HEK293T (cell line): ENCODE data around the gene MRPL55.

Source experiments
- CTCF ChIA-PET: fragments of 350-600 bp; formaldehyde crosslinking; extraction: SDS; loops from one replicate; lab custom pipeline; 2021; ENCODE audit warnings: antibody characterized with exemption, inconsistent platforms; lab: Yijun Ruan, JAX
- POLR2A ChIA-PET: fragments of 350-600 bp; formaldehyde crosslinking; extraction: SDS; loops from one replicate; lab custom pipeline; 2020; ENCODE audit warnings: antibody characterized with exemption, inconsistent platforms; lab: Yijun Ruan, JAX
- DNase-seq: peaks from one replicate; pipeline ENCODE4 v3.0.0; 2012; ENCODE audit warnings: mixed read lengths; ENCODE audit errors: extremely low spot score
- ARNT ChIP-seq: fragments of 450-650 bp; IDR thresholded peaks from 2 replicates; pipeline ENCODE4 v1.6.1; 2017; ENCODE audit warnings: mild to moderate bottlenecking
- BHLHE40 ChIP-seq: fragments of 450-650 bp; IDR thresholded peaks from 2 replicates; pipeline ENCODE4 v1.6.1; 2016; ENCODE audit warnings: mild to moderate bottlenecking, moderate library complexity, borderline replicate concordance
- CTBP1 ChIP-seq: fragments of 450-650 bp; IDR thresholded peaks from 2 replicates; pipeline ENCODE4 v1.6.1; 2016; ENCODE audit warnings: borderline replicate concordance
- ELF4 ChIP-seq: fragments of 450-650 bp; IDR thresholded peaks from 2 replicates; pipeline ENCODE4 v1.6.1; 2017; ENCODE audit warnings: antibody characterized with exemption
- FOXA1 ChIP-seq: fragments of 450-650 bp; IDR thresholded peaks from 2 replicates; pipeline ENCODE4 v1.6.1; 2016; ENCODE audit warnings: mild to moderate bottlenecking
- FOXK2 ChIP-seq: fragments of 450-650 bp; IDR thresholded peaks from 2 replicates; pipeline ENCODE4 v1.6.1; 2016; ENCODE audit warnings: mild to moderate bottlenecking
- FOXM1 ChIP-seq: fragments of 450-650 bp; IDR thresholded peaks from 2 replicates; pipeline ENCODE4 v1.6.1; 2017; ENCODE audit warnings: mild to moderate bottlenecking, borderline replicate concordance
- HDGF ChIP-seq: fragments of 450-650 bp; IDR thresholded peaks from 2 replicates; pipeline ENCODE4 v1.6.1; 2017; ENCODE audit warnings: antibody characterized with exemption, borderline replicate concordance
- L3MBTL2 ChIP-seq: fragments of 450-650 bp; conservative IDR thresholded peaks from 2 replicates; pipeline ENCODE4 v1.6.1; 2016; ENCODE audit warnings: mild to moderate bottlenecking
- LEF1 ChIP-seq: fragments of 450-650 bp; IDR thresholded peaks from 2 replicates; pipeline ENCODE4 v1.6.1; 2017; ENCODE audit warnings: mild to moderate bottlenecking, borderline replicate concordance
- NFRKB ChIP-seq: fragments of 450-650 bp; IDR thresholded peaks from 2 replicates; pipeline ENCODE4 v1.6.1; 2016; ENCODE audit warnings: mild to moderate bottlenecking, moderate library complexity
- PKNOX1 ChIP-seq: fragments of 450-650 bp; IDR thresholded peaks from 2 replicates; pipeline ENCODE4 v1.6.1; 2016
- SP1 ChIP-seq: fragments of 450-650 bp; IDR thresholded peaks from 2 replicates; pipeline ENCODE4 v1.6.1; 2017
- SUZ12 ChIP-seq: fragments of 450-650 bp; IDR thresholded peaks from 2 replicates; pipeline ENCODE4 v1.6.1; 2016; ENCODE audit warnings: mild to moderate bottlenecking
- TARDBP ChIP-seq: fragments of 450-650 bp; IDR thresholded peaks from 2 replicates; pipeline ENCODE4 v1.6.1; 2016
- ZNF384 ChIP-seq: fragments of 450-650 bp; IDR thresholded peaks from 2 replicates; pipeline ENCODE4 v1.6.1; 2016

Gene MRPL55

GRCh38 chr1:228074954-228075730 is 34.0 kb downstream of the MRPL55 start:
- DNase-seq = no peak
- ChIA-PET POLR2A (no interaction called here), CTCF (interaction anchor here (0.8 to 1.3 kb wide), 2 partner anchors 76 to 79 kb away, joined by 3 to 7 read pairs; no protein-coding TSS in a partner anchor)
- TF ChIP-seq SP1 (no peak), L3MBTL2 (no peak), TARDBP (no peak), BHLHE40 (no peak), ARNT (no peak), CTBP1 (no peak), SUZ12 (no peak), ZNF384 (no peak), FOXK2 (no peak), ELF4 (no peak), FOXM1 (no peak), LEF1 (no peak), HDGF (no peak), NFRKB (no peak)

DNA sequence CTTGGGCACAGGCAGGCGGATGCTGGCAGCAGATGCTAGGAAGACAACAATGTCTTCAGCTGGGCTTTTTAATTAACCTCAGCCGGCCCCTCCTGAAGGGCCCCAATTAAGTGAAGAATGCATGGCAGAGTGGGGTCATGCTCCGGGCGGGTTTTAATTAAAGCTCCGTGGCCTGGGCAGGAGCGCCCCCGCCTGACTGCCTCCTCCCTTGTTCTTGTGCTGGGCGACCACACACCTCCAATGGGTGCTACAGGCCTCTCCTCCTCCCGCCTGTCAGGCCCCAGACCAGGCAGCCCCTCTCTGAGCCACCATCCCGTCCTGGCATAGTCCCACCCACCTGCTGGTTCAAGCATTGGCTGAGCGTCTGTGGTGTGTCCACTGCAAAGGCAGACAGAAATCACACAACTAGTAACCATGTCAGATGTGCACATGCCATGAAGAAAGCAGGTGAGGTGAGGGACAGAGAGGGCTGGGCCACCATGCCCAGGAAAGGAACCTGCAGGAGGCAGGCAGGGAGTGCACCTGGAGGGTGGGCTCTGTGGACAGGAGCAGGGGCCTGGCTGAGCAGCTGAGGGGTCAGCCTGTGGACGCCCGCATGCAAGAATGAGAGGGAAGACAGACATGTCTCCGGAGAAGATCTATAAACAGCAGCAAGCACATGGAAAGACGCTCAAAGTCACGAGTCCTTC is 35.1 kb downstream of the MRPL55 start:
- TF ChIP-seq PKNOX1 = no peak
- no peak for TF ChIP-seq NFRKB
- TF ChIP-seq L3MBTL2 = no peak
- no peak for TF ChIP-seq TARDBP
- TF ChIP-seq BHLHE40 = no peak
- TF ChIP-seq SUZ12 = no peak
- TF ChIP-seq FOXM1 = no peak
- no peak for TF ChIP-seq ARNT
- TF ChIP-seq ELF4 = no peak
- no peak for TF ChIP-seq FOXK2
- no peak for TF ChIP-seq LEF1
- no peak; the same call in 1 of the 2 replicates for TF ChIP-seq HDGF
- TF ChIP-seq FOXA1 = no peak
- no peak for TF ChIP-seq SP1
- no peak for TF ChIP-seq ZNF384
- TF ChIP-seq CTBP1 = no peak
- ChIA-PET POLR2A (interaction anchor here (0.6 to 2.4 kb wide), 2 partner anchors 8 to 26 kb away, joined by 3 to 8 read pairs; partner anchors contain the start of gene ARF1), CTCF (interaction anchor here (0.5 to 1.3 kb wide), 4 partner anchors 48 to 78 kb away, joined by 3 to 7 read pairs (median 4); no protein-coding TSS in a partner anchor)
- peak; percentile 41 for DNase-seq

DNA sequence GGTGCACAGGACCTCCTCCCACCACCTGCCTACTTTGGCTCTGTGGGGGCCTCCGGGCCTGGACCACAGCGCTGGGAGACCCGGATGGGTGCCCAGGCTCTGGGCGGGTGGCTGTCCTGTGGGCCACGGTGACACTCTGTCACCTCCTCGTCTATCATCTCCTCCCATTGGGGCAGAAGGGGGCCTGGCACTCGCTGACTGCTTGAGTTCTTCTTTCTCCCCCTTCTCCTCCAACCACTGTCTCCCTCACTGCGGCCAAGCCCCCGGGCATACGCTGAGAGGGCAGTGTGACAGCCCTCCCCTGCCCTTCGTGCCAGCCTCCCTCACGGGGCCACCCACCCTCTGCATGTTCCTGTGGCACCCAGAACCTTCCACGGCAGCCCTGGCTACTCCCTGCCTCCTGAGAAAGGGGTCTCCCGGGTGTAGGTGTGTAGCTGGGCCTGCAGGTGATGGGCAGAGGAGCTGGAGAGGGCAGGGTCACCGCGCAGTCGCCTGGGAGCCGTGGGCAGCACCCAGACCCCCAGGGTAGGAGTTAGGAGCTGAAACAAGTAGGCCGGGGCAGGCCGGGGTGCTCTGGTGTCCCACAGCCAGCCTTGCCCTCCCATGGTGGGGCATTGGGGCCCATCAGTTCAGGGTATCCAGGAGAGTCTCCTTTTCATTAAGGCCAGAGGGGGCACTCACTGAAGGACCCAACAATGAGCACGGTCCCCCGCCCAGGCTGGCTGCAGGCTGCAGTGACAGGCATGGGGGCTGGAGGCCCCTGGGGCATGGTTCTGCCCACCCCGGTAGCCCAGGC is 35.8 kb downstream of the MRPL55 start:
- POLR2A ChIA-PET = interaction anchor here (0.6 to 2.4 kb wide), 2 partner anchors 9 to 27 kb away, joined by 3 to 8 read pairs; partner anchors contain the start of gene ARF1
- no peak for DNase-seq
- CTCF ChIA-PET = interaction anchor here (1.3 kb wide), 2 partner anchors 69 to 74 kb away, joined by 6 to 7 read pairs; no protein-coding TSS in a partner anchor
- TF ChIP-seq FOXA1 = no peak

DNA sequence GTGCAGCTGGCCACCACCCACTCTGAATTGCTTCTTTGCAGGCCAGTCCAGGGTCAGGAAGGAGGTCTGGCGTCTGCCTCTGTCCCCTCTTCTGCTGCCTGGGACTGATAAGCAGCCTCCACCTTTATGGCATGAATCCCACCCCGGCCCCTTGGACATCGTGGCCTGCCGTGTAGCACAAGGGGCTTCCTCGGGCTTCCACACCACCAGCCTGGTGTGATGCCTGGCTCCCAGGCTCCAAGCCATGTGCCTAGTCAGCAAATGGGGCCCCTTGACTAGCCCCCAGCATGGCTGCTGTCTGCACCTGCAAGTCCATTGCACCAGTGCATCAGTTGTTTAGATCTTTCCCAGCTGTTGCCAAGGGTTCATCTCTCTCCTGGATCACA is 36.4 kb downstream of the MRPL55 start:
- no peak for DNase-seq
- no peak for TF ChIP-seq LEF1
- ChIA-PET POLR2A (interaction anchor here (2.4 kb wide), 1 partner anchor 10 kb away, joined by 8 read pairs; the partner anchor contains the start of gene ARF1), CTCF (no interaction called here)

GRCh38 chr1:228071839-228072657 is 37.1 kb downstream of the MRPL55 start:
- ChIA-PET POLR2A (interaction anchor here (2.4 kb wide), 1 partner anchor 10 kb away, joined by 8 read pairs; the partner anchor contains the start of gene ARF1), CTCF (no interaction called here)
- TF ChIP-seq FOXA1 (no peak), TARDBP (no peak), L3MBTL2 (no peak), ELF4 (peak; percentile 33; the same call in 1 of the 2 replicates)
- DNase-seq = no peak

DNA sequence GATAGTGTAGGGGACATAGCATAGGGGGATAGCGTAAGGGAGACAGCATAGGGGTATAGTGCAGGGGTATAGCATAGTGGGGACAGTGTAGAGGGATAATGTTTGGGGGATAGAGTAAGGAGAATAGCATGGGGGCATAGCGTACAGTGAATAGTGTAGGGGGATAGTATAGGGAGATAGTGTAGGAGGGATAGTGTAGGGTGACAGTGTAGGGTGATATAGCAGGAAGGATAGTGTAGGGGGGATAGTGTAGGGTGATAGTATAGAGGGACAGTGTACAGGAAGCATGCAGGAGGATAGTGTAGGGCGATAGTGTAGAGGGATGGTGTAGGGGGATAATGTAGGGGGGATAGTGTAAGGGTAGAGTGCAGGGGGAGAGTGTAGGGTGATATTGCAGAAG is 38.2 kb downstream of the MRPL55 start:
- ChIA-PET POLR2A (no interaction called here), CTCF (no interaction called here)
- no peak for TF ChIP-seq FOXM1

GRCh38 chr1:228070173-228070572 is 38.9 kb downstream of the MRPL55 start:
- no peak for DNase-seq
- ChIA-PET CTCF (no interaction called here), POLR2A (no interaction called here)
- no peak for TF ChIP-seq L3MBTL2
- TF ChIP-seq CTBP1 = no peak
- no peak for TF ChIP-seq LEF1
- no peak for TF ChIP-seq ZNF384

More for the DNA sequence above, 38.2 kb downstream of the MRPL55 start:
- DNase-seq = no peak
